Kasumi-1 (cell line): ENCODE data around the gene SORCS1.

Source experiments
- DNase-seq, 2 experiments: peaks; one replicate each; lab custom pipeline; 2025; lab: John Stamatoyannopoulos, UW

The SORCS1 gene

GRCh38 chr10:106537866-106538265 lies 626.6 kb downstream of the SORCS1 start:
- DNase-seq: no peak

DNA sequence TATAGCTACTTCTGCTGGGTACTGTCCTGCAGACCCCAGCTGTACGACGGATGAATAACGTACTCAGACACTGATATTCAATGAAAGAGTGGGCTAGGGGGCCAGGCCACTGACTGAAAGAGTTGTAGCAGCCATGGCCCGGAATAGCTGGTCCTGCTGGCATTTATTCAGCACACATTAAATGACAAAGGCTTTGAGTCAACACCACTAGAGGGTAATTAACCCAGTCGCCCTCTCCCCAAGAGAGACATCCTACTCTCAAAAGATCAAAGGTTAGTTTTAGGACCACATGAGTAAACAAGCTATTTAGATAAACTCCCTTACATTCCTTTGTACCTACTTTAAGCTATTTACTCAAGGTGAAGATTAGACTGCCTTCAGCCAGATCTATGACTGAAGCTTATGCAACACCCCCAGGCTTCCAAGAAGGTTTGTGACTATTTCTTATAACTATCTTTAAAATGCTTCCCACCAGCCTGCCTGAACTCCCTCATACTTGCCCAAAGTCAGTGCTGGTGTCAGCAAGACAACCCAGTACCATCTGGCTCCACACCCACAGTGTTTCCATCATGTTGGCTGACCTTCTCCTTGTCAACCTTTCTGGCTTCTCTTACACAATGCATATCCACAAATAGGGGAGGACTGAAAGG lies 629.1 kb downstream of the SORCS1 start:
- DNase-seq: no peak

GRCh38 chr10:106534441-106534840 lies 630.1 kb downstream of the SORCS1 start:
- no peak for DNase-seq

DNA sequence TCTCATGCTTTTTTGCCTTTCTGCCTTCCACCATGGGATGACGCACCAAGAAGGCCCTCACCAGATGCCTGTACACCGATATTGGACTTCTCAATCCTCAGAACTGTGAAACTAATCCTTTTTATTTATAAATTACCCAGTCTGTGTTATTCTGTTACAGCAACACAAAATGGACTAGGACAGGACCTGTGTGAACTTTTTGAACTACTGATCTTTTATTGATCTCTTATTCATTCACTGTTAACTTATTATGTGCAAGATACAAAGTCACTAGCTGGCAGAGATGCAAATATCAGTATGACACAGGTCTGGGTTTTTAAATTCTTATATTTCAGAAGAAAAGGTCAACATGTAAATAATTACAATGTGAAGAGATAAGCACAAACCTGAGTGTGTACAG lies 635.8 kb downstream of the SORCS1 start:
- DNase-seq: no peak

GRCh38 chr10:106525835-106526234 lies 638.7 kb downstream of the SORCS1 start:
- DNase-seq: no peak
